ENCODE data around the gene DERL3.

DERL3 gene

GRCh38 chr22:23847991-23848864 is 9.4 kb upstream of the DERL3 start:
- H3K4me3 ChIP-seq (ENCODE audit: low read depth, low read length): no peak overlapping the region

- H3K4me3 ChIP-seq (ENCODE audit: low read depth, low read length): no peak overlapping the region
Observed at GRCh38 chr22:23847310-23847920, 8.6 kb upstream of the DERL3 start.

DNA sequence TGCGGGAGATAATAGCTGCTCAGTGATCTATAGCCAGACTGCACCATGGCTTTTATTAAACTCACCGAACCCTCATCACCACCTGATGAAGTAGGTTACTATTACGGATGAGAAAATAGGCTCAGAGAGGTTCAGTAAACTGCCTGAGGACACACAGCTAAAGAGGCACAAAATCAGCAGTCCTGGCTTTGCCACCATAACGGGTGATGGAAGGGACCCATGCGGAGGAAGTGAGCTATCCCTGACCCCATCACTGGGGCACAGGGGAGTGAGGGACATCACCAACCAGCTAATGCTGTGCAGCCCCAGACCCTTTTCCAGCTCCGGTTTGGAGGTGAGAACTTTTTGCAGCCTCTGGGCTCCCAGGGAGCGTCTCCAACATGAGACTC is 7.3 kb upstream of the DERL3 start:
- no peak overlapping the region for H3K4me3 ChIP-seq (ENCODE audit: low read depth, low read length)

GRCh38 chr22:23845265-23846080 is 6.7 kb upstream of the DERL3 start:
- H3K4me3 ChIP-seq (ENCODE audit: low read depth, low read length): no peak overlapping the region

DNA sequence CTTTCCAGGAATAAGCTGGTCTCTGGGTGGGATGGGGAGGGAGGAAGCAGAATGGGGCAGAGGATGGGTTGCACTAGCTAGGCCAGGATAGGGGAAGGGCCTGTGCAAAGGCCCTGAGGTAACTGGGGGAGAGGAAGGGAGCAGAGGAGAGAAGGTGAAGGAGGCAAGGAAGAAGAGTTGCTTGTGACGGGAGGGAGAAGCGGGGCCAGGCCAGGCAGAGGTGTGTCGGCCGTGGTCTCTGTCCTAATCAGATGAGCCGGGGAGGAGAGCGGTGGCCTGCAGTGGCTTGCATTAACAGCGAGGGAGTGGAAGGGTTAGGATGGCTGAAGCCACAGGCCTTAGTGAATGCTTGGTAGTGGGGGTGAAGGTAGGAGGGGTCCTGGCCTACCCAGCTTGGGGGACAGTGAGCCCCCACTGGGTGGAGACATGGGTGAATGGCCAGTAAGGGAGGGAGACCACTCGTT is 6.0 kb upstream of the DERL3 start:
- no peak overlapping the region for H3K4me3 ChIP-seq (ENCODE audit: low read depth, low read length)

- H3K4me3 ChIP-seq (ENCODE audit: low read depth, low read length): no peak overlapping the region
Observed at GRCh38 chr22:23842599-23842998, 3.8 kb upstream of the DERL3 start.

GRCh38 chr22:23841736-23842445 is 3.1 kb upstream of the DERL3 start:
- no peak overlapping the region for H3K4me3 ChIP-seq (ENCODE audit: low read depth, low read length)

DNA sequence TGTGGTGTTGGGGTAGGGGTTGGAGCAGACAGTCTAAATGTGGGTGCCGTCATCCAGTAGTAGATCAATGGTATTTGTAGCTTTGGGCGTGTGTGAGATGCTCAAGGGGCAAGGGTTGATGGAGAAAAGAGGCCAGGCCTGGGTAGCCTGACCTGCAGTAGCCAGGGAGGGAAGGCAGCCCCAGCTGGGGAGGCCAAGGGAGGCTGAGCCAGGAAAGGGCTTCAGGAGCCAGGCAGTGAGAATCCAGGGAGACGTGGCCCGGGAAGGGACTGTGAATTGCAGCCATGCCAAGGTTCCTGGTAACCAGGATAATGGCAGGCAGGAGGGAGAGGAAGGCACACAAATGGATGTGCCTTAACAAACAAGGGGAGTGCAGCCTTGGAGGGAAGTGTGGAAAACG is 2.5 kb upstream of the DERL3 start:
- no peak overlapping the region for H3K4me3 ChIP-seq (ENCODE audit: low read depth, low read length)

GRCh38 chr22:23840026-23840425 is 1.2 kb upstream of the DERL3 start:
- H3K4me3 ChIP-seq (ENCODE audit: low read depth, low read length): no peak overlapping the region

GRCh38 chr22:23837911-23838680 is 710 bp downstream of the DERL3 start:
- H3K4me3 ChIP-seq (ENCODE audit: low read depth, low read length): peak overlapping the region; percentile 58

GRCh38 chr22:23837496-23837859 is 1.3 kb downstream of the DERL3 start:
- H3K4me3 ChIP-seq (ENCODE audit: low read depth, low read length): no peak overlapping the region

- no peak overlapping the region for H3K4me3 ChIP-seq (ENCODE audit: low read depth, low read length)
Observed at GRCh38 chr22:23836692-23837495, 1.9 kb downstream of the DERL3 start.

GRCh38 chr22:23836281-23836680 is 2.5 kb downstream of the DERL3 start:
- no peak overlapping the region for H3K4me3 ChIP-seq (ENCODE audit: low read depth, low read length)

DNA sequence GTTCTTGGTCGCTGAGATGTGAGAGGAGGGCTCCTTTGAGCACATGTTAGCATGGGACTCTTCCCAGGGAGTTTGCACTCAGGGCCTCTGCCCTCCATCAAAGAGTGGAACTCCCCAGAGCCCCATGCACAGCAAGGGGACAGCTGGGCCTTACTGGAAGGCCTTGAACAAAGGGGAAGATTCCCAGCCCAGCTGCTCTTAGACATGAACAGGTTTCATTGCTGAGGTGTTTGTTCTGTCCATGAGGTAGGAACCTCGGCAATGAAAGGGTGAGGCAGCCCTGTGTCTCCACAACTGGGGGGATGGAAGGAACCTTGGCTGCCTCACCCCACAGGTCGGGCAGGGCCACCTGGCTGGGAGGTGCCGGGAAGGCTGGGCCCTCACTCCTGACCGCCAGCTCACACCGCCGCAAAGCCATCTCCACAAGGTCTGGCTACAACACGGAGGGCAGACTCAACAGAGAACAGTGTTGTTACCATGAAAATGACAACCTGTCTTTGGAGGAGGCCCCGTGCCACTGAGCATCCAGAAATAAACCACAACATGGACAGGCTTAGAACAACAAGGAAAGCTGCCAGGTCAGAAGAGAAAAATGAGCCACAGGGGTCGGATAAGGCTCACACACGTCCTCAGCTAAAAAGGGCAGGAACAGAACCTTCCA is 3.2 kb downstream of the DERL3 start:
- no peak overlapping the region for H3K4me3 ChIP-seq (ENCODE audit: low read depth, low read length)

DNA sequence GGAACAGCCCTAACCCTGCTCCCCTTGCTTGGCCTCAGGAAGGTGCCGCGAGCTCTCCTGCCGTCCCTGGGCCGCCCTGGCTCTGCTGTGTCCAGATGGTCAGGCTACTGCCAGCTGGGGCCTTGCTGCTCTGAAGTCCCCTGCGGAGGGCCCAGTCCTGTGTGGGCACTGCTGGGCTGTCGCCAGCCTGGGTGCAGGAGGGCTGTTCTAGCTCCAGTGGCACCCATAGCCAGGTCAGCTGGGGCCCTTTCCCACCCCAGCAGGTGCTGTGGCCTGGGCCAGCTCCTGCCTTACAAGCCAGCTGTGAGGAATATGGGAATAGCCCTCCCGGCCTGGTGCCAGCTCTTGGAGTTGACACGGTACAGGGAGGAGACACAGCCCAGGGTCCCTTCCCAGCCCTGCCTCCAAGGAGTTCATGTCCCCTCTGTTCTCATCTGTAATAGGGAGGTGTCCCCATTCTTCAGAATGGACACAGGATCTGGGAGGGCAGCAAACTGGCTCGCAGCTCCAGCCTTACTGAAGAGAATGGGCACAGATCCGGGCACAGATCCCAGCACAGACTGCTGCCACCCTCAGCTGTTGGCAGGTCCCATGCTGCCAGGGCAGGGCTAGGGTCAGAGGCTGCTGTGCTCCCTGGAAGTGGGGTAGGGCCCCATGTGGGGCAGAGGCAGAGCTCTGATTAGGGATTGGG is 3.9 kb downstream of the DERL3 start:
- H3K4me3 ChIP-seq (ENCODE audit: low read depth, low read length): no peak overlapping the region

GRCh38 chr22:23834406-23834792 is 4.4 kb downstream of the DERL3 start:
- no peak overlapping the region for H3K4me3 ChIP-seq (ENCODE audit: low read depth, low read length)

DNA sequence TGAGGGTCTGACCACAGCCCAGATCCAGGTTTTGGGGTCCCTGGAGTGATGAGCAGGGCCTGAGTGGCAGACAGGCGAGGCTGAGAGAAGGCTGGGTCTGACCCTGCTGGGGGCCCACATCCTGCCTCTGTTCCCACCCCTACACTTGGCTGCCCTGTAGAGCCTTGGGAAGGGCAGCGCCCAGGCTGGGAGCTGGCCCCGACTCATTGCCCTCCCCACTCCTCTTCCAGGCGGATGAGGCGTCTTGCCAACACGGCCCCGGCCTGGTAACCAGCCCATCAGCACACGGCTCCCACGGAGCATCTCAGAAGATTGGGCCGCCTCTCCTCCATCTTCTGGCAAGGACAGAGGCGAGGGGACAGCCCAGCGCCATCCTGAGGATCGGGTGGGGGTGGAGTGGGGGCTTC is 4.9 kb downstream of the DERL3 start:
- no peak overlapping the region for H3K4me3 ChIP-seq (ENCODE audit: low read depth, low read length)

DNA sequence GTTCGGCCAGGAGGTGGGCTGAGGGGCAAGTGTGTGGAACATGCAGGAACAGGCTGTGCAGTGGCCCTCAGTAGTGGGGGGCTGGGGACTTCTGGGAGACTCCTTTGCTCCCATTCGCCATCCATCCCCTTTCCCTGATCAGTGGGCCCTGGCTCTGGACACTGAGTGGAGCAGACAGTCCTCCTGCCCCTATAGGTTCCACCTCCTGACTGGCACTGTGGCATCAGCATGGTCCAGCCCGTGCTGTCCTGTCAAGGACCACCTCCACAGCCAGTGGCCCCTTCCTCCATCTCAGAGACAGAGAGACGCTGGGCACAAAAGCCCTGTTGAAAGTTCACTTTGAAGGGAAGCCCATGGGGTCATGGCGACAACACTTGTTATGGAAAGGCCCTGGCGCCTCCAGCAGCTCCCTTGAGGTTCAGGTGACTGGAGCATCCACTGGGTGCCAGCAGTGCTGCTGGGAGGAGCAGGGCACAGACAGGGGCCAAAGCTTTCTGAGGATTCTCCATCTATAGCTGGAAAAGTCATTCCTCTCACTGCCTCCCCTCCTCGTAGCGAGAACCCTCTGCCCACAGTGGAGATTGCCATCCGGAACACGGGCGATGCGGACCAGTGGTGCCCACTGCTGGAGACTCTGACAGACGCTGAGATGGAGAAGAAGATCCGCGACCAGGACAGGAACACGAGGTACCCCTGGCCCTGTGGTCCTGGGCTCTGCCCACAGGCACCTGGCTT is 5.6 kb downstream of the DERL3 start:
- no peak overlapping the region for H3K4me3 ChIP-seq (ENCODE audit: low read depth, low read length)
